GM18508 (cell line): ENCODE measurements around the gene LMF1.
"Not testable (repeated sequence)": the region's sequence is repeated elsewhere in the genome, so short reads cannot be mapped to it uniquely, and the experiment has no call there.

Source experiments
- ATAC-seq: cut with Tn5 transposase; IDR thresholded peaks from one replicate; pipeline ENCODE4 v1.9.1; 2021; ENCODE audit warnings: moderate number of reproducible peaks; ENCODE audit not compliant: insufficient read depth, unreplicated experiment

The LMF1 gene

GRCh38 chr16:886802-887731, 83.7 kb downstream of the LMF1 start:
- ATAC-seq, result no peak

GRCh38 chr16:886084-886543, 84.7 kb downstream of the LMF1 start:
- no peak for ATAC-seq

- no peak for ATAC-seq
Observed at GRCh38 chr16:885391-885790, 85.4 kb downstream of the LMF1 start.

GRCh38 chr16:884232-884631, 86.6 kb downstream of the LMF1 start:
- ATAC-seq, result no peak

- ATAC-seq, result no peak
Observed at GRCh38 chr16:883781-884180, 87.0 kb downstream of the LMF1 start.

GRCh38 chr16:883340-883739, 87.4 kb downstream of the LMF1 start:
- ATAC-seq, result no peak

- not testable (repeated sequence) for ATAC-seq
Observed at GRCh38 chr16:882671-883070, 88.1 kb downstream of the LMF1 start.

- ATAC-seq, result no peak
Observed at GRCh38 chr16:882256-882655, 88.5 kb downstream of the LMF1 start.

- ATAC-seq, result no peak
Observed at GRCh38 chr16:881219-882097, 89.3 kb downstream of the LMF1 start.

- no peak for ATAC-seq
Observed at GRCh38 chr16:880471-881171, 90.2 kb downstream of the LMF1 start.

GRCh38 chr16:879986-880385, 90.8 kb downstream of the LMF1 start:
- ATAC-seq, result no peak

GRCh38 chr16:879461-879861, 91.3 kb downstream of the LMF1 start:
- no peak for ATAC-seq

GRCh38 chr16:878886-879285, 91.9 kb downstream of the LMF1 start:
- ATAC-seq, result no peak

GRCh38 chr16:878072-878784, 92.6 kb downstream of the LMF1 start:
- no peak for ATAC-seq

GRCh38 chr16:877242-878071, 93.3 kb downstream of the LMF1 start:
- no peak for ATAC-seq

GRCh38 chr16:876523-877241, 94.1 kb downstream of the LMF1 start:
- no peak for ATAC-seq

GRCh38 chr16:876041-876335, 94.8 kb downstream of the LMF1 start:
- no peak for ATAC-seq

- no peak for ATAC-seq
Observed at GRCh38 chr16:875182-876040, 95.4 kb downstream of the LMF1 start.
